NB4 (cell line): ENCODE data around the gene KLHDC7A.

ENCODE experiments used
- CTCF ChIP-seq: IDR thresholded peaks from one replicate; pipeline ENCODE4 v1.5.1; 2012; ENCODE audit warnings: low read depth, low read length
- MAX ChIP-seq: IDR thresholded peaks from 2 replicates; pipeline ENCODE4 v1.6.1; 2011; ENCODE audit warnings: low read depth, low read length

- no peak for TF ChIP-seq MAX
- no peak for TF ChIP-seq CTCF
Measured at GRCh38 chr1:18515120-18515667, 34.5 kb downstream of the KLHDC7A start.
